OCI-LY1 (cell line): ENCODE measurements around the gene USP44.

Source experiments
- EZH2 ChIP-seq: fragments of 200-600 bp; sonication (generic), shearing (Covaris generic); IDR thresholded peaks from 2 replicates; pipeline ENCODE4 v1.8.0; 2017; ENCODE audit warnings: borderline replicate concordance, mixed run types, mild to moderate bottlenecking, antibody characterized with exemption, low read length, moderate library complexity, mixed read lengths
- TF ChIP-seq, protein P1 (sequence below): fragments of 200-600 bp; sonication (generic), shearing (Covaris generic); IDR thresholded peaks from 2 replicates; pipeline ENCODE4 v1.5.1; 2017; ENCODE audit warnings: mild to moderate bottlenecking, antibody characterized with exemption, low read length, moderate library complexity, mixed read lengths

DNA sequence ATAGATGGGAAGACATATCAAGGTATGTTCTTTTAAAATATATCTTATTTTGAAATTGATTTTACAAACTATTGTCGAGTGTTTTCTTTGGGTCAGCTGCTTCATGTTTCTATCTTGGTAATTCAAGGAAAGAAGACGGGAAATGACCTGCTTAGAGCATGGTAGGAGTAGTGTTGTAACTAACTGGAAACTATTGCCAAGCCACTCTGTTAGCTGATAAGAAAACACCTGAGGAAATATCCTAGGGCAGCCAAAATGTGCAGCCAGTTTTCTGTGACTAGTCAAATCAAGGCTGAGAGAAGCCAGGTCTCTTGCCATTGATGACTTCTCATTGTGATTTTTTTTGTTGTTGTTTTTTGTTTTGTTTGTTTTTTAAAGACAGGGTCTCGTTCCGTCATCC is 47.1 kb downstream of the USP44 start:
- TF ChIP-seq, protein P1, sequence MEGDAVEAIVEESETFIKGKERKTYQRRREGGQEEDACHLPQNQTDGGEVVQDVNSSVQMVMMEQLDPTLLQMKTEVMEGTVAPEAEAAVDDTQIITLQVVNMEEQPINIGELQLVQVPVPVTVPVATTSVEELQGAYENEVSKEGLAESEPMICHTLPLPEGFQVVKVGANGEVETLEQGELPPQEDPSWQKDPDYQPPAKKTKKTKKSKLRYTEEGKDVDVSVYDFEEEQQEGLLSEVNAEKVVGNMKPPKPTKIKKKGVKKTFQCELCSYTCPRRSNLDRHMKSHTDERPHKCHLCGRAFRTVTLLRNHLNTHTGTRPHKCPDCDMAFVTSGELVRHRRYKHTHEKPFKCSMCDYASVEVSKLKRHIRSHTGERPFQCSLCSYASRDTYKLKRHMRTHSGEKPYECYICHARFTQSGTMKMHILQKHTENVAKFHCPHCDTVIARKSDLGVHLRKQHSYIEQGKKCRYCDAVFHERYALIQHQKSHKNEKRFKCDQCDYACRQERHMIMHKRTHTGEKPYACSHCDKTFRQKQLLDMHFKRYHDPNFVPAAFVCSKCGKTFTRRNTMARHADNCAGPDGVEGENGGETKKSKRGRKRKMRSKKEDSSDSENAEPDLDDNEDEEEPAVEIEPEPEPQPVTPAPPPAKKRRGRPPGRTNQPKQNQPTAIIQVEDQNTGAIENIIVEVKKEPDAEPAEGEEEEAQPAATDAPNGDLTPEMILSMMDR: no peak
- TF ChIP-seq EZH2: no peak
